H1 (cell line): ENCODE data around the gene DDX31. TPM values are rescaled to one million over a fixed set of nuclear protein-coding genes. Genes with fewer than 3 reads are reported as not detected.

ENCODE experiments used
- HDAC2 ChIP-seq, 2 experiments: fragments of 300-600 bp in 1 of 2; sonication (generic) in 1 of 2; IDR thresholded peaks; 2 replicates each; pipeline ENCODE4 v1.6.1; 2011 to 2012; ENCODE audit warnings: low read depth in 2 of 2, low read length in 2 of 2, mild to moderate bottlenecking in 2 of 2, moderate library complexity in 2 of 2, borderline replicate concordance in 1 of 2, inconsistent platforms in 1 of 2
- RXRA ChIP-seq: IDR thresholded peaks from 2 replicates; pipeline ENCODE4 v1.6.1; 2011; ENCODE audit warnings: low read depth, mild to moderate bottlenecking, low read length, moderate library complexity; ENCODE audit not compliant: insufficient read depth
- SUZ12 ChIP-seq: fragments of 200-600 bp; sonication (generic); IDR thresholded peaks from 2 replicates; pipeline ENCODE4 v1.6.1; 2012; ENCODE audit warnings: mild to moderate bottlenecking, inconsistent platforms, low read length, moderate library complexity, mixed read lengths
- polyA plus RNA-seq, 7 experiments: library from polyadenylated mRNA; depleted of rRNA in 3 of 7; stranded (reverse) in 5 of 7; unstranded in 2 of 7; fragments of >200 nt in 5 of 7; fragments of 200-250 nt in 2 of 7; gene quantifications; 1 replicate in 5 of 7; 2 replicates in 1 of 7; 4 replicates in 1 of 7; pipeline versions ENCODE4 v1.2.1 to v1.2.3, GENCODE V29; 2011 to 2013; ENCODE audit warnings: missing spikeins in 2 of 7, mixed read lengths in 2 of 7
- total RNA-seq: library from RNA; stranded (reverse); fragmentation: NEBNext Ultra II Directional; extraction: Animal tissue kit (Norgen Biotek cat#: 25700); gene quantifications from 2 replicates; pipeline ENCODE4 v1.2.1, GENCODE V29; 2021

Gene DDX31
- total and polyA plus RNA-seq, 2 of the 8 experiments (the other 6 are each of a cell fraction or from before 2014, with no cell fraction given) = 9.5 to 23.7 TPM

- no peak for TF ChIP-seq HDAC2 (IDR thresholded peaks at IDR 0.05; ENCODE audit: borderline replicate concordance in 1 of 2, low read depth in 2 of 2, low read length in 2 of 2)
- TF ChIP-seq SUZ12 = no peak
- no peak for TF ChIP-seq RXRA
- TF ChIP-seq, all 59 proteins: peak for 0
Measured at GRCh38 chr9:132708239-132708638, 38.5 kb upstream of the DDX31 start (continued).
